Naive thymus-derived CD4-positive, alpha-beta T cell (primary cell): ENCODE data around the gene ADAM8. TPM values are rescaled to one million over a fixed set of nuclear protein-coding genes. Genes with fewer than 3 reads are reported as not detected.
A peak's percentile ranks its signal among the peaks of the same experiment; 100 is the strongest.

ENCODE experiments used
- ATAC-seq: fragments of 150-1000 bp; cut with Tn5 transposase; 2 replicates; pipeline ENCODE4 v1.10.0; 2021; ENCODE audit warnings: mild to moderate bottlenecking, moderate library complexity
- CTCF ChIA-PET: fragments of 350-600 bp; sonication (Branson Sonifier 250); formaldehyde crosslinking; loops from one replicate; lab custom pipeline; 2021; ENCODE audit warnings: antibody characterized with exemption; lab: Charles Lee
- POLR2A ChIA-PET: fragments of 350-600 bp; sonication (Branson Sonifier 250); formaldehyde crosslinking; loops from one replicate; lab custom pipeline; 2021; ENCODE audit warnings: antibody characterized with exemption, inconsistent platforms; lab: Charles Lee
- DNase-seq, 9 donors: peaks; one replicate each; pipeline versions ENCODE4 v3.0.0 to v3.0.0-alpha.2; 2020 to 2022; ENCODE audit warnings: mixed read lengths in 1 of 9
- H3K27ac ChIP-seq: one replicate; pipeline ENCODE4 v1.7.0; 2013; ENCODE audit warnings: mild to moderate bottlenecking, low read depth, low read length, moderate library complexity
- H3K27me3 ChIP-seq, 2 donors: one replicate each; pipeline ENCODE4 v1.7.0; 2013; ENCODE audit warnings: low read length in 2 of 2, mild to moderate bottlenecking in 2 of 2, moderate library complexity in 2 of 2; ENCODE audit not compliant: control insufficient read depth in 2 of 2, insufficient read depth in 2 of 2
- H3K36me3 ChIP-seq, 3 experiments: 1 replicate in 2 of 3; 2 replicates in 1 of 3; pipeline ENCODE4 v1.7.0; 2013; ENCODE audit warnings: low read length in 3 of 3, mild to moderate bottlenecking in 3 of 3, moderate library complexity in 1 of 3; ENCODE audit not compliant: insufficient read depth in 3 of 3, control insufficient read depth in 2 of 3
- H3K4me1 ChIP-seq, 2 donors: one replicate each; pipeline ENCODE4 v1.7.0; 2013; ENCODE audit warnings: low read length in 2 of 2, mild to moderate bottlenecking in 2 of 2, moderate library complexity in 1 of 2; ENCODE audit not compliant: control insufficient read depth in 2 of 2, insufficient read depth in 2 of 2
- H3K4me3 ChIP-seq: 2 replicates; pipeline ENCODE4 v1.7.0; 2013; ENCODE audit warnings: mild to moderate bottlenecking, low read length
- H3K9me3 ChIP-seq, 3 experiments: 1 replicate in 2 of 3; 2 replicates in 1 of 3; pipeline ENCODE4 v1.7.0; 2013; ENCODE audit warnings: low read length in 3 of 3; ENCODE audit not compliant: control insufficient read depth in 2 of 3
- H3K27ac Mint-ChIP-seq, 9 donors: one replicate each; pipeline ENCODE4 v1.8.0; 2020 to 2022; ENCODE audit warnings: mixed read lengths in 9 of 9, mild to moderate bottlenecking in 8 of 9, moderate library complexity in 5 of 9, inconsistent platforms in 2 of 9
- H3K27me3 Mint-ChIP-seq, 5 donors: one replicate each; pipeline ENCODE4 v1.8.0; 2021 to 2022; ENCODE audit warnings: mixed read lengths in 5 of 5, mild to moderate bottlenecking in 1 of 5
- H3K36me3 Mint-ChIP-seq, 5 donors: one replicate each; pipeline ENCODE4 v1.8.0; 2020 to 2022; ENCODE audit warnings: mixed read lengths in 5 of 5, mild to moderate bottlenecking in 3 of 5, inconsistent platforms in 1 of 5
- H3K4me1 Mint-ChIP-seq, 7 donors: one replicate each; pipeline ENCODE4 v1.8.0; 2020 to 2022; ENCODE audit warnings: mixed read lengths in 7 of 7, mild to moderate bottlenecking in 3 of 7, inconsistent platforms in 1 of 7
- H3K4me3 Mint-ChIP-seq, 10 donors: one replicate each; pipeline ENCODE4 v1.8.0; 2020 to 2022; ENCODE audit warnings: mild to moderate bottlenecking in 10 of 10, mixed read lengths in 10 of 10, moderate library complexity in 6 of 10, inconsistent platforms in 2 of 10
- H3K9me3 Mint-ChIP-seq, 11 donors: one replicate each; pipeline ENCODE4 v1.8.0; 2020 to 2022; ENCODE audit warnings: mixed read lengths in 11 of 11, mild to moderate bottlenecking in 4 of 11, inconsistent platforms in 1 of 11, moderate library complexity in 1 of 11
- intact Hi-C, 2 donors: fragments of 100-400 bp; cut with micrococcal nuclease; formaldehyde crosslinking; loops; one replicate each; pipeline ENCODE4 v1.15.1; 2023
- polyA plus RNA-seq, 2 donors: library from polyadenylated mRNA; unstranded; fragments of 300-500 nt; fragmentation: Illumina TruSeq; gene quantifications; one replicate each; pipeline ENCODE4 v1.2.3, GENCODE V29; 2021
- total RNA-seq, 6 experiments: library from RNA in 5 of 6; stranded (reverse) in 5 of 6; gene quantifications; 1 replicate in 5 of 6; 2 replicates in 1 of 6; pipeline ENCODE4 v1.2.3 and lab custom pipeline; 2021 to 2026

ADAM8 gene
- total and polyA plus RNA-seq, 7 experiments from 2014 or later, result 19.5 to 239 (median 27.8) TPM

DNA sequence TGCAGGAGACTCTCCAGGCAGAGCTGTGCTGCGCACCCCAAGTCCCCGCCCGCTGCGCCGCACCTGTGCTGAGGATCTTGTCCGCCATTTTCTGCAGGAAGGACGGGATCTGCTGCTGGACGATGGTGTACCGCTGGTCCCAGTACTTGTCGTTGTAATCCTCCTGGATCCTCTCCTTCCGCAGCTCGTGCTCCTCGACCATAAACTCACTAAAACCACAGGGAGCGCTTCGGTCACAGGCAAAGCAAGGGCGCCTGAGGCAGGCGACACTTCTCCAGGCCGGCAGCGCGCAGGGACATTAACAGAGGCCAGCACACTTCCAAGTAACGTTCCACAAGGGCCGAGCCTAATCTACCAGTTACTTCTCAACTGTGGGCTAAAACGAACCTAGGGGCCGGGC lies 13.1 kb upstream of the ADAM8 start:
- H3K27me3 Mint-ChIP-seq, result no peaks in the 10 kb centered on the region
- ATAC-seq (no peak), DNase-seq (no peak)
- peaks cover 0 to 12% (median 2%) of the 10 kb centered on the region in 7 donors for H3K4me1 Mint-ChIP-seq
- ChIA-PET CTCF (no interaction called here), POLR2A (no interaction called here)
- H3K36me3 Mint-ChIP-seq, result peaks cover 23 to 55% (median 25%) of the 10 kb centered on the region in 5 donors
- Histone ChIP-seq H3K36me3 (peaks cover 0 to 85% (median 5%) of the 10 kb centered on the region in 3 experiments), H3K27me3 (no peaks in the 10 kb centered on the region), H3K27ac (no peak overlapping the region), H3K4me3 (no peak overlapping the region), H3K9me3 (no peaks in the 10 kb centered on the region), H3K4me1 (no peaks in the 10 kb centered on the region)
- no peak overlapping the region for H3K27ac Mint-ChIP-seq
- intact Hi-C loops, result no loop called here
- H3K4me3 Mint-ChIP-seq, result no peak overlapping the region
- H3K9me3 Mint-ChIP-seq, result no peaks in the 10 kb centered on the region

DNA sequence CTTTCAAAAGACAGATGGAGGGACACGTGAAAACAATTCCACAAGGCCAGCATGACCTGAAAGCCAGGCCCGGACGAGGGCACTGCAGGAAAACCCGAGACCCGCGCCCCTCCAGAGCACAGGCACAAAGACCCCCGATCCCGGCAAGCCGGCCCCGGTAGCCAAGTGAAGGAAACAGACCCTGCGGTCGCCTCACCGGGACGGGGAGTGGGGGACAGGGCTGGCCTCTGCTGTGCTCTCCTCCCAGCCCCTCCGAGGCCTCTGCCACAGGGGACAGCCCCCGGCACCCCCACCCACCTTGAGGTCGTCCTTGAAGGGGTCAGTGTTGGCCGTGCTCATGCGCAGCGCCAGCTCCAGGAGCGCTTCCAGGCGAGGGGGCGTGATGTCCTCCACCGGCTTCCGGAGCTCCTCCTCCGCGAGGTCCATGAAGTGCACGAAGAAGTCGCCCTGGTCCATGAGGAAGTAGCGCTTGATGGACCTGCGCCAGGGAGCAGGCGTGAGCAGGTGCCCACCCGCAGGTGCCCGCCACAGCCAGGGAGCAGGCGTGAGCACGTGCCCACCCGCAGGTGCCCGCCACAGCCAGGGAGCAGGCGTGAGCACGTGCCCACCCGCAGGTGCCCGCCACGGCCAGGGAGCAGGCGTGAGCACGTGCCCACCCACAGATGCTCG lies 11.3 kb upstream of the ADAM8 start:
- Histone ChIP-seq H3K27ac (no peak overlapping the region), H3K27me3 (no peaks in the 10 kb centered on the region), H3K4me3 (no peak overlapping the region), H3K36me3 (peaks cover 0 to 85% (median 9%) of the 10 kb centered on the region in 3 experiments), H3K4me1 (no peaks in the 10 kb centered on the region), H3K9me3 (no peaks in the 10 kb centered on the region)
- Mint-ChIP-seq H3K27me3 (no peaks in the 10 kb centered on the region), H3K4me3 (no peak overlapping the region), H3K9me3 (no peaks in the 10 kb centered on the region), H3K27ac (no peak overlapping the region), H3K4me1 (peaks cover 0 to 12% (median 3%) of the 10 kb centered on the region in 7 donors), H3K36me3 (peaks cover 23 to 50% (median 28%) of the 10 kb centered on the region in 5 donors)
- POLR2A ChIA-PET, result no interaction called here
- CTCF ChIA-PET, result no interaction called here
- no peak for DNase-seq
- ATAC-seq, result no peak
- intact Hi-C loops, result no loop called here

DNA sequence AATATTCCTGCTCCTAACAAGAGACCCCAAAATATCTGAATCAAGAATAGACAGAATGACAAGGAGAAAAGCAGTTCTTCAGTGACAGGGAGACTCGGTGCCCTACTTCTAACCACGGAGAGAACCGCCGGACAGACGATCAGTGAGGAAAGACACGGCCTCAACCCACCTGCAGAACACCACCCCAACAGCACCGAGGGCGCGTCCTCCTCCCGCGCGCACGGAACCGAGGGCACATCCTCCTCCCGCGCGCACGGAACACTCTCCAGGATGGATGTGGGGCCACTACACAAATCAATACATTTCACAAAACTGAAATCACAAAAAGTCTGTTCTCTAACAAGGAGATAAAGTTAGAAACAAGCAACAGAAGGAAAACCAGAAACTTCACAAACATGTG lies 9.7 kb upstream of the ADAM8 start:
- no peak for ATAC-seq
- Mint-ChIP-seq H3K27me3 (no peaks in the 10 kb centered on the region), H3K4me1 (peaks cover 0 to 12% (median 3%) of the 10 kb centered on the region in 7 donors), H3K36me3 (peaks cover 23 to 59% (median 32%) of the 10 kb centered on the region in 5 donors), H3K9me3 (no peaks in the 10 kb centered on the region), H3K4me3 (no peak overlapping the region), H3K27ac (peak overlapping the region in 4 of 9 donors; percentile 14 to 56 (median 32))
- ChIA-PET POLR2A (interaction anchor here (0.7 kb wide), 1 partner anchor 73 kb away, joined by 3 read pairs; no protein-coding TSS in a partner anchor), CTCF (no interaction called here)
- no peaks in the 10 kb centered on the region for H3K4me1 ChIP-seq
- DNase-seq, result no peak
- H3K4me3 ChIP-seq, result no peak overlapping the region
- H3K27me3 ChIP-seq, result no peaks in the 10 kb centered on the region
- H3K9me3 ChIP-seq, result no peaks in the 10 kb centered on the region
- peaks cover 0 to 93% (median 11%) of the 10 kb centered on the region in 3 experiments for H3K36me3 ChIP-seq
- intact Hi-C loops, result no loop called here
- H3K27ac ChIP-seq, result no peak overlapping the region

DNA sequence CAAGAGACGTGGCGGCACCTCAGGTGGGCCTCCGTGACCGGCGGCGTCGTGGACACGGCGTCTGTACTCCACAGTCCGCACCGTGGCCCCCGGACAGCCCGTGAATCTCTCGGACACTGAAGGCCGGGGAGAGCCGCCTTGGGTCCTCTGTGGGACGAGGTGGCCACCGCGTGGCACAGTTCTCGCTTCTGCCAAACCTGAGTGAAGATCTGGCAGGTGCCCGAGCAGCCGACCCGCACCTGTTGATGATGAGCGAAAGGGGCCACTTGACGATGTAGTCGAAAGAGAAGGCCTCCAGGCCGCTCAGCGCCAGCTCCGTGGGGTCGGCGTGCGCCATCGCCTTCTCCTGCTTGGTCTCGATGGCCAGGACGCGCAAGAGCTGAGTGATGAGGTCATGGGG lies 8.5 kb upstream of the ADAM8 start:
- POLR2A ChIA-PET, result no interaction called here
- Histone ChIP-seq H3K4me1 (no peaks in the 10 kb centered on the region), H3K36me3 (peaks cover 0 to 93% (median 11%) of the 10 kb centered on the region in 3 experiments), H3K4me3 (no peak overlapping the region), H3K9me3 (no peaks in the 10 kb centered on the region), H3K27ac (no peak overlapping the region), H3K27me3 (no peaks in the 10 kb centered on the region)
- Mint-ChIP-seq H3K4me1 (peaks cover 0 to 12% (median 3%) of the 10 kb centered on the region in 7 donors), H3K4me3 (no peak overlapping the region), H3K9me3 (no peaks in the 10 kb centered on the region), H3K27me3 (no peaks in the 10 kb centered on the region), H3K27ac (no peak overlapping the region), H3K36me3 (peaks cover 19 to 54% (median 32%) of the 10 kb centered on the region in 5 donors)
- ATAC-seq, result no peak
- intact Hi-C loops, result no loop called here
- CTCF ChIA-PET, result no interaction called here
- no peak for DNase-seq

DNA sequence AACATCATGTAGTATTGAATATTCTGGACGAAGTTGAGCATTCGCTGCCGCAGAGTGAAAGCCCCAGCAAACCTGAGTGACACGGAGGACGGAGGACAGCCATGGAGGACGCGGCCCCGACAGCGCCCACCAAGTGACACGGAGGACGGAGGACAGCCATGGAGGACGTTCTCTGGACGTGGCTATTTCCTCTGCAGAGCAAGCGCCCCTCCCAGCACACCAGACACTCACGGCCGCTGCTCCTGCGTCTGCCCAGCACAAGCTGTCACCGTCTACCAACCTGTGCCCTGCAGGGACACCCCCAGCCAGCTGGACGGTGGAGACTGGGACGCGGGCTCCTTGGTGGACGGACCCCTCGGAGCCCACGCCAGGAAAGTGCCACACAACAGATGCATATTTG lies 7.3 kb upstream of the ADAM8 start:
- Histone ChIP-seq H3K9me3 (no peaks in the 10 kb centered on the region), H3K36me3 (peaks cover 0 to 91% (median 11%) of the 10 kb centered on the region in 3 experiments), H3K4me3 (no peak overlapping the region), H3K27me3 (no peaks in the 10 kb centered on the region), H3K27ac (no peak overlapping the region), H3K4me1 (peaks cover 4 to 9% of the 10 kb centered on the region in 2 donors)
- Mint-ChIP-seq H3K36me3 (peaks cover 19 to 45% (median 28%) of the 10 kb centered on the region in 5 donors), H3K9me3 (no peaks in the 10 kb centered on the region), H3K4me1 (peaks cover 0 to 21% (median 10%) of the 10 kb centered on the region in 7 donors), H3K27me3 (no peaks in the 10 kb centered on the region), H3K4me3 (no peak overlapping the region), H3K27ac (no peak overlapping the region)
- POLR2A ChIA-PET, result no interaction called here
- no peak for DNase-seq
- no peak for ATAC-seq
- CTCF ChIA-PET, result interaction anchor here (0.6 kb wide), 1 partner anchor 86 kb away, joined by 3 read pairs; no protein-coding TSS in a partner anchor
- intact Hi-C loops, result no loop called here

DNA sequence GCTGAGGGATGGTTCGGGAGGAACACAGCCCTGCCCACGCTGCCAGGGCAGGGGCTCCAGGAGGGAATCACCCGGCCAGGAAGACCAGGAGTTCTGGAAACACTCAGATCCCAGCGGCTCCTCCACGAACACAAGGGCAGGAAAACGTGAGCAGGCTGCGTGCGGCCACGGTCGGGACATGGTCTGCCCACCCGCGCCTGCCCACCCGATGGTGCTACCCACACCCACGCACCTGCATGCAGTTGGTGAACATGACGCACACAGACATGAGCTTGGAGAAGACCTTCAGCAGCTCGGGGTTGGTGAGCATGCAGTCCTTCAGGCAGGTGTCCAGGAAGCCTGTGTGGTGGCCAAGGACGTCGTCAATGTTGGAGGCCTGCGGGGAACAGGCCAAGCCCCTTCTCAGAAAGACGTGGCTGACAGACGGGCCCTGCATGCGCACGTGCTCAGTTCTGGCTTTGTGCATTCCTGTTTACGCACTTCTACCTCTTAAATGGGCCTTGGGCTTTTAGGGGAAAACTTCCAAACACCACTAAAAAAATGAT lies 6.2 kb upstream of the ADAM8 start:
- Histone ChIP-seq H3K4me1 (peaks cover 13 to 19% of the 10 kb centered on the region in 2 donors), H3K9me3 (no peaks in the 10 kb centered on the region), H3K4me3 (no peak overlapping the region), H3K27ac (no peak overlapping the region), H3K27me3 (no peaks in the 10 kb centered on the region), H3K36me3 (peaks cover 0 to 81% (median 11%) of the 10 kb centered on the region in 3 experiments)
- Mint-ChIP-seq H3K27ac (no peak overlapping the region), H3K27me3 (no peaks in the 10 kb centered on the region), H3K4me3 (no peak overlapping the region), H3K36me3 (peaks cover 15 to 41% (median 26%) of the 10 kb centered on the region in 5 donors), H3K9me3 (no peaks in the 10 kb centered on the region), H3K4me1 (peaks cover 9 to 30% (median 18%) of the 10 kb centered on the region in 7 donors)
- DNase-seq, result no peak
- ChIA-PET POLR2A (interaction anchor here (0.6 kb wide), 1 partner anchor 19 kb away, joined by 4 read pairs; no protein-coding TSS in a partner anchor), CTCF (interaction anchor here (0.6 kb wide), 1 partner anchor 9 kb away, joined by 3 read pairs; no protein-coding TSS in a partner anchor)
- no peak for ATAC-seq
- intact Hi-C loops, result no loop called here
